NCI-H2081 (cell line): ENCODE data around the gene IFNA21.
"Not testable (repeated sequence)": the region's sequence is repeated elsewhere in the genome, so short reads cannot be mapped to it uniquely, and the experiment has no call there.

Source experiments
- DNase-seq, 2 experiments: peaks; one replicate each; lab custom pipeline; 2025; lab: John Stamatoyannopoulos, UW

The IFNA21 gene

DNA sequence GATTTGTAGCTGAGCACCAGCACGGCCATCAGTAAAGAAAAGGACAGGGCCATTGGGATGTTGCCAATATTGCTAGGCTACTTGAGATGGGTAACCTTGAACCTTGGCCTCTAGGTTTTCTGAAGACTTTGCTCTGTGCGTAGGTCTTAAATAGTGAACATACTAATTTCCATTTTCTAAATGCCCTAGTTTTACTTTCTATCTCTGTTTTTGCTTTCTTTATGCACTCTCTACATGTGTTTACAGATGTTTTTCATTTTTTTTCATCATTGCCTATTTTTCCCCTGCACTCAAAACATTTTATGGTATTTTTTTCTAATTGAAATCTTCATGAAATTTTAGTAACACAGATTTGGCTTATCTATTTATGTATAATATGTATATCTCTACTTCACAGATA is at the start of gene IFNA21:
Gene IFNA21 (minus strand): TSS at position 101 of the 400 bp plus-strand sequence. CDS start 48 bp downstream, at position 53.
- not testable (repeated sequence) for DNase-seq

DNA sequence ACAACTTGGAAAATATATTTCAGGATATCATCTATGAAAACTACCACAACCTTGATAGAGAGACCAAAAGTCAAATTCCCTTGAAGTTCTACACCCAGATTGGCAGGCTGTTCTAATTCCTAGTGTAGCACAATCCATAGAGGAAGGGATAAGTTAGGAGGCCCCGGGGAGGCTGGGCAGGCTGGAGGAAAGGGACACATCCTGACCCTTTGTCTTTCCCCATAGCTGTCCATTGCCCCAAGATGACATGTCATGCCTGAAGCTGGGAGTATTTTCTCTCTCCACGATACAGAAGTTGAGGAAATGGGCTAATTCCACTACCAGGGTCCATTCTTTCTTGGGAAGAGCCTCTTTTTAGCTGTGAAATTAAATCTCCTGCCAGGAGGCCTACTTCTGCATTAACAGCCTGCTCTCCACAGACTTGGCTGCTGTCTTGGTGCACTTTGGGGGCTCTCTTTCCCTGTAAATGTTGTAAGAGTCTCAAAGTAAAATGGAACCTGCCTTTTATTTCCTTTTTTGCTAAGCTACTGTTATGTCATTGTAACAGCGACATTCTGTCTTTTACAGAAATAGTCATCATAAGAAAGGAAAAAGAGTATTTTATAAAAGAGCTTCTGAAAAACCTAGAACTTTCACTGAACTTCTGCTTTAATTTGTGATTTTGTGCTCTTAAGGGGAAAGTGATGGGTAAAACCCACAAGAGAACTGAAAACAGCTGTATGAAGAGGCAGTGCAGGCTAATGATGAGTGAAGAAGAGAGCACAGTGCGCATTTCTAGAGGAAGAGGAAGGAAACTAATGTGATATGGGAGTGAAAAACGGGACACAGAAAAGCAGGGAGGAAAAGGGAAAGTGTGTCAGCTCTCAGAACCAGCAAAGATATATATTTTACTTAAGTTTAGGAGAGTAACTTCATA is 47.2 kb upstream of the IFNA21 start:
- DNase-seq: peak in 1 of 2 experiments; percentile 12

DNA sequence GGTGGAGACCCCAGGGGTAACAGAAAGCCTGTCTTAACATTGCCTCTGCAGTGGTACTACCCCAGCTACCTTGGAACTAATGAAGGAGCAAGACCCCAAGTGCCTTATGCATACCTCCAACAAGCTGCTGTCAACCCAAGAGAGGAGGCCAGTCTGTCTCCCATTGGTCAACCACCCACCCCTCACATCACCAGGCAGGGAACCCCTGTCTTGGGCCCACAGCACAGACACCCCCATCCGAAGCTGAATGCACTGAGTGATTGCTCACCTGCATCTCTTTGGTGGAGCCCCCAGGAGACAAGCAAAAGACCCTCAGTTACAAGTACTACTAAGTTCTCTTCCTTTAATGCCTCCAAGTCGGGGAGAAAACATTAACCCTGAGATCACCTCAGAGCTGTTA is 45.7 kb upstream of the IFNA21 start:
- not testable (repeated sequence) for DNase-seq

DNA sequence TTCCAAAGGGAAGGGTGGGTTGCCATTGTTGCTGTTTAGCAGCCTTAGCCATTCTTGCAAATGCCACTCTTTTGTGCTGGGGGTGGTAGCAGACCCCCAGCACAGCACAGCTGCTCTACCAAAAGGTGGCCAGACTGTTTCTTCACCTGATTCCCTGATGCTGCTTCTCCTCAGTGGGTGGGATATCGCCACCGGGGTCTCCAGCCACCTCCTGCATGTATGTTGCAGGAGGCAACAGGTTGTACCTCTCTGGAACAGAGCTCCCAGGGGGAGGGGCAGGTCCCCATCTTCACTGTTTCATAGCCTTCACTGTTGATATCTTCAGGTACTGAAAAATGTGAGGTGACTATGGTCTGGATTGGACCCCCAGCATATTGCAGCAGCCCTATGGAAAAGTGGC is 44.3 kb upstream of the IFNA21 start:
- DNase-seq: not testable (repeated sequence)

DNA sequence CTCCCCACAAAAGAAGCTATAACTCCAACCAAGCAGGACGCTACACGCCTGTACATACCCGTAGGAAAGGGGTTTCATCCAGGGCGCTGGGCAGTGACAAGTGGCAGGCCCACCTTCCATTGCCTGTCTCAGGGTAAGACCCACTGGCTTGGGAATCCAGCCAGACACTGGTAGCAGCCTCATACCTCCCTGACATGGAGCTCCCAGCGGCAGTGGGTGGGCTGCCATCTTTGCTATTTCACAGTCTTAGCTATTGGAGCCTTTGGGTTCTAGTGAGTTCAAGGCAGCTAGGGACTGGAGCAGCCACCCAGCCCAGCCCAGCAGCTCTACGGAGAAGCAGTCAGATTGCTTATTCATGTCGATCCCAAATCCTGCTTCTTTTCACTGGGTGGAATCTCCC is 43.9 kb upstream of the IFNA21 start:
- DNase-seq: no peak

DNA sequence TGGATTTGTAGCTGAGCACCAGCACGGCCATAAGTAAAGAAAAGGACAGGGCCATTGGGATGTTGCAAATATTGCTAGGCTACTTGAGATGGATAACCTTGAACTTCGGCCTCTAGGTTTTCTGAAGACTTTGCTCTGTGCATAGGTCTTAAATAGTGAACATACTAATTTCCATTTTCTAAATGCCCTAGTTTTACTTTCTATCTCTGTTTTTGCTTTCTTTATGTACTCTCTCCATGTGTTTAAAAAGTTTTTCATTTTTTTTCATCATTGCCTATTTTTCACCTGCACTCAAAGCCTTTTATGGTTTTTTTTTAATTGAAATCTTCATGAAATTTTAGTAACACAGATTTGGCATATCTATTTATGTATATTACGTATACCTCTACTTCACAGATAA is 40.6 kb upstream of the IFNA21 start, which contains the start of gene IFNA10:
Gene IFNA10 (minus strand): TSS at position 101 of the 400 bp plus-strand sequence. CDS start 46 bp downstream, at position 55.
- not testable (repeated sequence) for DNase-seq

DNA sequence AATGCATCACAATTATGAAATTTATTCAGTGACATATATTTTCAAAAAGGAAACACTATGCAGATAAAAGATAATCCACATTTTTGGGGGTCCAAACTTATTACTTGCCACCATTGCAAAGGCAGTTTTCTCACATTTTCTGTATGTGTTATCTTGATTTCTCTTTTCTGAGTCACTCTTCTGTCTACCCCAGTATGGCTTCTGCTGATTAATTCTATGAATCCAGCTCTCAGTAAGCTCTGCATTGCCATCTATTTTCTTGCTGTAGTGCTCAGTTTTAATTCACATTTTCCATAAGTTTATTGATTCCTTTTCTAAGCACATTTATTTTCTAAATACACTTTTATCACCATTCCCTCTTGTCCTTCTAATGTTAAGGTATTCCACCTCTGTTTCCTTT is 38.7 kb upstream of the IFNA21 start:
- no peak for DNase-seq

DNA sequence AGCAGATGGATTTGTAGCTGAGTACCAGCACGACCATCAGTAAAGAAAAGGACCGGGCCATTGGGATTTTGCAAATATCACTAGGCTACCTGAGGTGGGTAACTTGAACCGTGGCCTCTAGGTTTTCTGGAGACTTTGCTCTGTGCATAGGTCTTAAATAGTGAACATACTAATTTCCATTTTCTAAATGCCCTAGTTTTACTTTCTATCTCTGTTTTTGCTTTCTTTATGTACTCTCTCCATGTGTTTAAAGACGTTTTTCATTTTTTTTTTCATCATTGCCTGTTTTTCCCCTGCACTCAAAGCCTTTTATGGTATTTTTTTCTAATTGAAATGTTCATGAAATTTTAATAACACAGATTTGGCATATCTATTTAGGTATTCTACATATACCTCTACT is 35.6 kb upstream of the IFNA21 start, which contains the start of gene IFNA7:
Gene IFNA7 (minus strand): TSS at position 101 of the 400 bp plus-strand sequence. CDS start 40 bp downstream, at position 61.
- not testable (repeated sequence) for DNase-seq

DNA sequence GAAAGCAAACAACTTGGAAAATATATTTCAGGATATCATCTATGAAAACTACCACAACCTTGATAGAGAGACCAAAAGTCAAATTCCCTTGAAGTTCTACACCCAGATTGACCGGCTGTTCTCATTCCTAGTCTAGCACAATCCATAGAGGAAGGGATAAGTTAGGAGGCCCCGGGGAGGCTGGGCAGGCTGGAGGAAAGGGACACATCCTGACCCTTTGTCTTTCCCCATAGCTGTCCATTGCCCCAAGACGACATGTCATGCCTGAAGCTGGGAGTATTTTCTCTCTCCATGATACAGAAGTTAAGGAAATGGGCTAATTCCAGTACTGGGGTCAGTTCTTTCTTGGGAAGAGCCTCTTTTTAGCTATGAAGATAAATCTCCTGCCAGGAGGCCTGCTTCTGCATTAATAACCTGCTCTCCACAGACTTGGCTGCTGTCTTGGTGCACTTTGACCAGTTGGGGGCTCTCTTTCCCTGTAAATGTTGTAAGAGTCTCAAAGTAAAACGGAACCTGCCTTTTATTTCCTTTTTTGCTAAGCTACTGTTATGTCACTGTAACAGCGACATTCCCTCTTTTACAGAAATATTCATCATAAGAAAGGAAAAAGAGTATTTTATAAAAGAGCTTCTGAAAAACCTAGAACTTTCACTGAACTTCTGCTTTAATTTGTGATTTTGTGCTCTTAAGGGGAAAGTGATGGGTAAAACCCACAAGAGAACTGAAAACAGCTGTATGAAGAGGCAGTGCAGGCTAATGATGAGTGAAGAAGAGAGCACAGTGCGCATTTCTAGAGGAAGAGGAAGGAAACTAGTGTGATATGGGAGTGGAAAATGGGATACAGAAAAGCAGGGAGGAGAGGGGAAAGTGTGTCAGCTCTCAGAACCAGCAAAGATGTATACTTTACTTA is 28.7 kb upstream of the IFNA21 start:
- DNase-seq: peak; percentile 13 to 46

DNA sequence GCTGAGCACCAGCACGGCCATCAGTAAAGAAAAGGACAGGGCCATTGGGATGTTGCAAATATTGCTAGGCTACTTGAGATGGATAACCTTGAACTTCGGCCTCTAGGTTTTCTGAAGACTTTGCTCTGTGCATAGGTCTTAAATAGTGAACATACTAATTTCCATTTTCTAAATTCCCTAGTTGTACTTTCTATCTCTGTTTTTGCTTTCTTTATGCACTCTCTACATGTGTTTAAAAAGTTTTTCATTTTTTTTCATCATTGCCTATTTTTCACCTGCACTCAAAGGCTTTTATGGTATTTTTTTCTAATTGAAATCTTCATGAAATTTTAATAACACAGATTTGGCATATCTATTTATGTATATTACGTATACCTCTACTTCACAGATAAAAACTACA is 21.0 kb upstream of the IFNA21 start, which contains the start of gene IFNA4:
Gene IFNA4 (minus strand): TSS at position 101 of the 400 bp plus-strand sequence. CDS start 56 bp downstream, at position 45.
- not testable (repeated sequence) for DNase-seq

DNA sequence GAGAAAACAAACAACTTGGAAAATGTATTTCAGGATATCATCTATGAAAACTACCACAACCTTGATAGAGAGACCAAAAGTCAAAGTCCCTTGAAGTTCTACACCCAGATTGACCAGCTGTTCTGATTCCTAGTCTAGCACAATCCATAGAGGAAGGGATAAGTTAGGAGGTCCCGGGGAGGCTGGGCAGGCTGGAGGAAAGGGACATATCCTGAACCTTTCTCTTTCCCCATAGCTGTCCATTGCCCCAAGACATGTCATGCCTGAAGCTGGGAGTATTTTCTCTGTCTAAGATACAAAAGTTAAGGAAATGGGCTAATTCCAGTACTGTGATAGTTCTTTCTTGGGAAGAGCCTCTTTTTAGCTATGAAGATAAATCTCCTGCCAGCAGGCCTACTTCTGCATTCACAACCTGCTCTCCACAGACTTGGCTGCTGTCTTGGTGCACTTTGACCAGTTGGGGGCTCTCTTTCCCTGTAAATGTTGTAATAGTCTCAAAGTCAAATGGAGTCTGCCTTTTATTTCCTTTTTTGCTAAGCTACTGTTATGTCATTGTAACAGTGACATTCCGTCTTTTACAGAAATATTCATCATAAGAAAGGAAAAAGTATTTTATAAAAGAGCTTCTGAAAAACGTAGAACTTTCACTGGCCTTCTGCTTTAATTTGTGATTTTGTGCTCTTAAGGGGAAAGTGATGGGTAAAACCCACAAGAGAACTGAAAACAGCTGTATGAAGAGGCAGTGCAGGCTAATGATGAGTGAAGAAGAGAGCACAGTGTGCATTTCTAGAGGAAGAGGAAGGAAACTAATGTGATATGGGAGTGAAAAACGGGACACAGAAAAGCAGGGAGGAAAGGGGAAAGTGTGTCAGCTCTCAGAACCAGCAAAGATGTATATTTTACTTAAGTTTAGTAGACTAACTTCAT is 16.6 kb upstream of the IFNA21 start:
- peak; percentile 3 to 26 for DNase-seq

DNA sequence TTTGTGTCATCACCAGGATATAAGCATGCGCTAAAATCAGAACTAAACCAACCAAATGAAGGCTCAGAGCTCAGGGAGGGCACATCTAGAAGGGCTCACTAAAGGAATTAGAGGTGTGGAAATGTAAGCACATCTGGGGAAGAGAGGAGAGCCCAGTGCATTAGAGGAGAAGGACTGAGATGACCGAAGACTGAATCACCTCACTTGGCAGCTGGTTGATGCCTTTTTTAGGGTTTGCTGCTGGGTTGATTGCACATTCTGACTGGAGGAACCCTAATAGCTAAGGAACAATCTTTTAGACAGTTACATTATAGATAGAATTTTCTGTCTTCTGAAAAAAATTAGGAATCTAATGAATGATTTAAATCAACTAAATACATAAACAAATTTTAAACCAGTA is 8.2 kb upstream of the IFNA21 start:
- DNase-seq: no peak

DNA sequence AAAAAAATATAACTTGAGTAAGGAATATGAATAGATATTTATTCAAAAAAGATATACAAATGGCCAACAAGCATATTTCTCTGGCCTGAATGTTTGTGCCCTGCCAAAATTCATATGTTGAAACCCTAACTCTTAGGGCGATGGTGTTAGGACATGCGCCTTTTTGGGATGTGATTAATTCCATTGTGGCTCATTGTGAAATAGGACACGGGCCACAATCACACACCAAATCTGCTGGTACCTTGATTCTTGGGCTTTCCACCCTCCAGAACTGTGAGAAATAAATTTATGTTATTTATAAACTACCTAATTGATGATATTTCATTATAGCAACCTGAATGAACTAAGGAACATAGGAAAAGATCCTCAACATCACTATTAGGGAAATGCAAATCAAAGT is 5.7 kb upstream of the IFNA21 start:
- no peak for DNase-seq

DNA sequence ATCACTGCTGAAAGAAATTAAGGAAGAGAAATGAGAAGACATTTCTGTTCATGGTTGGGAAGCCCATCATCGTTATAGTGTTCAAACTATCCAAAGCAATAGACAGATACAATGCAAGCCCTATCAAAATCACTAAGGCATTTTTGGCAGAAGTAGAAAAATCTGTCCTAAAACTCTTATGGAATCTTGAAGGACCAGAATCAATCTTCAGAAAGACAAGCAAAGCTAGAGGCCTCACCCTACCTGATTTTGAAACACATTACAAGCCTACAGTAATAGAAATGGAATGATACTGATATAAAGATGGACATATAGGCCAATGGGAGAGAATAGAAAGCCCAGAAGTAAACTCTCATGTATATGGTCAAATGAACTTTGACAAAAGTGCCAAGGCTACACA is 4.9 kb upstream of the IFNA21 start:
- DNase-seq: no peak

DNA sequence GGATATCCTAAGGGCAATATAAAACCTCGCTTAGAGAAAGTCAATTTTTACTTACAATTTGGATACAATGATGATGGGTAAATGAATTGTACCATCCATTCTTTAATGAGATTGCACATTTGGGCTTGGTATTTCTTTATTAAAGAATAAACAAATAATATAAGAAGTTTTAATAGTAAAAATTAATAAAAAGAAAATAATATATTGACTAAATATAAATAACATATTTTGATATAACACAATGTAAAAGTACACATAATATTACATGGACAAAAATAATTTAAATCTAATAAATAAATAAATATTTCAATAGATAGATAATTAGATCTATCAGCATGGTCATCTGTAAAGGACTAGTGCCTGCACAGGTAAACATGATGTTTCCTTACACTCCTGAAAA is 944 bp downstream of the IFNA21 start:
- DNase-seq: no peak

DNA sequence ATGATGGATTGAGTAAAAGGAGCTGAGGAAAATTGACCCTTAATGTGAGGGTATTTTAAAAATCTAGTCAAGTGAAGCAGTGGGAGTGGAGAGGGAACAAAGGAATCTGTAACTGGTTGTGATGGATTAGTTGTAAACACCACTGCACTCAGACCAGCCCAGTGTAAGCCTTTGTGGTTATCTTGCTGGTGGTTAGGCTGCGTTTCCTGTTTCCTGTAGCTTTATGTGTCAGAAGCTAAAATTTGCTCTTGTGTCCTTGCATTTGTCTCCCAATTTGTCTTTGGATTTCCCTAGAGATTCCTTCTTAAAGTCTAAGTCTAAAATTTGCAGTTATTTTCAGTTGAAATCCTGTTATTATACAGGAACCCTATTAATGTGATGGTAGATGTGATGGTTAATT is 6.3 kb downstream of the IFNA21 start:
- DNase-seq: peak in 1 of 2 experiments; percentile 18

DNA sequence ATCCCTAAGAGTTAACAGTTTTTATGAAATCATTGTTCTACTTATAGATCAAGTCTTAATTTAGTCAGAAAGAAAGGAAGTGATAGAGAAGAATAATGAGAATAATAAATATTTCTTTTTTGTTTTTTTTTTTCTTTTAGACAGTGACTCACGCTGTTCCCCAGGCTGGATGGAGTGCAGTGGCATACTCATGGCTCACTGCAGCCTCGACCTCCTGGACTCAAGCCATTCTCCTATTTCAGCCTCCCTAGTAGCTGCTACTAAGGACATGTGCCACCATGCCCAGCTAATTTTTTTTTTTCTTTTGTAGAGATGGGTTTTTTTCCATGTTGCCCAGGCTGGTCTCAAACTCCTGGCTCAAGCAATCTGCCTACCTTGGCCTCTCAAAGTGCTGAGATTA is 11.0 kb downstream of the IFNA21 start:
- no peak for DNase-seq

DNA sequence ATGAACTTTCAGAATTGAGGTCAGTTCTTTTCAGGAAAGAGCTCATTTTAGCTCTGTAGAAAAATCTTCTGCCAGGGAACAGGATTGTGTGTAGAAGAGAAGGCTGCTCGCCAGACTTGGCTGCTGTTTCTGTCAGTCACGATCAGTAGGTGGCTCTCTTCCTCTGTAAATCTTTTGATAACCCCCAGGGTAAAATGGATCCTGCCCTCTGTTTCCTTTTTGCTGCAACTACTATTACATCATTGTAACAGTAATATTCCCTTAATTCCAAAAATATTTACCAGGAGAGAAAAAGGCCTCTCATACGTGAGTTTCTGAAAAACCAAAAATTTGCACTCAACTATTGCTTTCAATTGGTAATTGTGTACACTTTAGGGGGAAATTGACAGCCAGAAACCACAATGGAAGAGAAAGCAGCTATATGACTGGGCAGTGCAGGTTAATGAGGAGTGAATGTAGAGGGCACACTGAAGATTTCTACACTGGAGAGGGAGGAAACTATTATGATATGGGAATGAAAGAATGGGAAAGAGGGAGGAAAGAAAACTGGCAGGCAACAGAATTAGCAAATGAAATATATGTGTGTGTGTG is 12.3 kb downstream of the IFNA21 start:
- peak; percentile 14 to 52 for DNase-seq

DNA sequence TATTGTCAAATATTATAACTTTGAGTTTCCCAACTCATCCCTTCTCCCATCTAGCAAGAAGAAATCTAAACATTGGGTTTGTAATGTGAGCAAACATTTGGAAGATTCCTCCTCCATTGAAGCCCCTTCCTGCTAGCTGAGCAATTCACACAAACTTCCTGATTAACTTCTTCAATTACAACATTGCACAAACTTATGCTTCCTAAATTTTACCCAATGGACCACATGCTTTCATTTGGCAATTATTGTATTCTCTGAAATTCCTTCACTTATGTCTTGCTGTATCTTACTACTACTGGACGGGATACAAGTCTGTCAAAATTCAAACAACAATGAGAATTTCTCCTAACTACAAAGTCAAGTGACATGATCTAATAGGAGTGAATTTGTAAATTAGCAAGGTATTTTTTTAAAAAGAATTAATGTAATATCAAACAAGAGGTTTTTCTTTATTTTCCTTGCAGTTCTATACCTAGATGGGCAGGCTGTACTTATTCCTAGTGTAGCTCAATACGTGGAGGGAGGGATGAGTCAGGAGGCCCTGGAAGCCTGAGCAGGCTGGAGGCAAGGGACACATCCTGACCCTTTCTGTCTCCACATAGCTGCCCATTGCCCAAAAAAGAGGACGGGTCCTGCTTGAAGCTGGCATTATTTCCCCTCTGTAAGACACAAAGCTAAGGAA is 13.0 kb downstream of the IFNA21 start:
- no peak for DNase-seq

DNA sequence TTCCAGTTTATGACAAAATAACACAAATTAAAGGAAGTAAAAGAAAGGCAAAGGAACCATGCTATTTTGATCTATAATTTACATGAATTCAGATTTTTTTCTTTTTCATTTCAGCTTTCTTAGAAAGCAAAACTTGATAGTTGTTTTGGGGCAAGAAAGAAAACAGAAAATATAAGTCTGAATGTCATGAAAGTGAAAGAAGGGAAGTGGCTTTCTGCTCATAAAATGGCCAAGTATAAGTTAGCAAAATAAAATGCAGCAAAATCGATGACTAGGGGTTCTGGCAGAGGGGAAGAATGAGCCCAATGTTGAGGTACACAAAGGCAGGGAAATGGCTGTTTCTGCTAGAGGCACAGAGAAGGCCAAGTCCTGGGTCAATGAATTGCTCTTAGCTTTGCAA is 21.9 kb downstream of the IFNA21 start:
- no peak for DNase-seq
